Stimulated activated CD4-positive, alpha-beta T cell treated with anti-CD3 and anti-CD28 coated beads, TNF-alpha, amount 100 ng/mL, for 48 hours (primary cell): Measurements from ENCODE around the gene RECQL5.
"Not testable (repeated sequence)": the region's sequence is repeated elsewhere in the genome, so short reads cannot be mapped to it uniquely, and the experiment has no call there.

Experiments
- DNase-seq, 3 donors: peaks; one replicate each; pipeline ENCODE4 v3.0.0-alpha.2; 2020; ENCODE audit warnings: low read depth in 3 of 3

Gene RECQL5

DNA sequence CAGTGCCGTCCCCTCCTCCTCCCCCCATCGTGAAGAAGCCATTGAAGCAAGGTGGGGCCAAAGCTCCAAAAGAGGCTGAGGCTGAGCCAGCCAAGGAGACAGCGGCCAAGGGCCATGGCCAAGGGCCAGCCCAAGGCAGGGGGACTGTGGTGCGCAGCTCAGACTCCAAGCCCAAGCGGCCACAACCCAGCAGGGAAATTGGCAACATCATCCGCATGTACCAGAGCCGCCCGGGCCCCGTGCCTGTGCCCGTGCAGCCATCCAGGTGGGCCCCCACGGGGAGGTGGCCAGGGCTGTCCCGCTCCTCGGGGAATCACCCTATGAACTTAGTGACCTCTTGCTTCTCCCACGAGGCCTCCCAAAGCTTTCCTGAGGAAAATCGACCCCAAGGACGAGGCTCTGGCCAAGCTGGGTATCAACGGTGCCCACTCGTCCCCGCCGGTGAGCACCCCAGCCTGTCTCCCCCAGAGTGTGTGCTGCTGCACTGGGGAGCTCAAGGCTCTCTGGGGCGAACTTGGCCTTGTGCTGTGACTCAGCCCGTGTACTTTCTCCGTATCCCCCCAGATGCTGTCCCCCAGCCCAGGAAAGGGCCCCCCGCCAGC, 50.3 kb downstream of the RECQL5 start:
- DNase-seq: no peak

DNA sequence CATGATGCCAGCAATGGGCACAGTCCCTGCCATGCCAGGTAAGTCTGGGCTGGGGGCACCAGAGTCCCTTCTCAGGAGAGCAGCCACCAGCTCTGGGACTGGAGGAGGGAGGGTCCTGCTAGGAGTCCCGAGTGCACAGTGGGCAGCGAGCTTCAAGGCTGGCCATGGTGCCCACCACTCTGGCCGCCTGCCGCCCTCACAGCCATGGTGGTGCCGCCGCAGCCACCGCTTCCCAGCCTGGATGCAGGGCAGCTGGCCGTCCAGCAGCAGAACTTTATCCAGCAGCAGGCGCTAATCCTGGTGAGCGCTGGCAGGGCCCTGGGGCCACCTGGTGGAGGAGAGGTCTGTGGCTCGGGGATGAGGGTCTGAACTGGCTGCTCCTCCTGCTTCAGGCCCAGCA, 51.7 kb downstream of the RECQL5 start:
- DNase-seq: no peak

GRCh38 chr17:75614556-75615270, 52.2 kb downstream of the RECQL5 start:
- DNase-seq: no peak

DNA sequence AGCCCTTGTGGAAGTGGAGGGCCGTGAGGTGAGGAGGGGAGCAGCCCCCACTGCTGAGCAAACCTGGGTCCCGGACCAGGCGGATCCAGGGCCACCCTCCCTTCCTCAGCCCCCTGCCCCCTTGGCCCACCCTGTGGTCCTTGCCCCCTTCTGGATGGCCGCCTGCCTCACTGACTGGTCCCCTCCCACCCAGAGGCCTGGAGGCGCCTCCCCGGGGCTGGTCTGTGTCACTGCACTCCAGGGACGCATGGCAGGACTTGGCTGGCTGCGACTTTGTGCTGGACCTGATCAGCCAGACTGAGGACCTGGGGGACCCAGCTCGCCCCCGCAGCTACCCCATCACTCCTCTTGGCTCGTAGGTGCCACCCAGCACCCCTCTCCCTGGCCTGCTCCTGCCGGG, 52.9 kb downstream of the RECQL5 start:
- no peak for DNase-seq

DNA sequence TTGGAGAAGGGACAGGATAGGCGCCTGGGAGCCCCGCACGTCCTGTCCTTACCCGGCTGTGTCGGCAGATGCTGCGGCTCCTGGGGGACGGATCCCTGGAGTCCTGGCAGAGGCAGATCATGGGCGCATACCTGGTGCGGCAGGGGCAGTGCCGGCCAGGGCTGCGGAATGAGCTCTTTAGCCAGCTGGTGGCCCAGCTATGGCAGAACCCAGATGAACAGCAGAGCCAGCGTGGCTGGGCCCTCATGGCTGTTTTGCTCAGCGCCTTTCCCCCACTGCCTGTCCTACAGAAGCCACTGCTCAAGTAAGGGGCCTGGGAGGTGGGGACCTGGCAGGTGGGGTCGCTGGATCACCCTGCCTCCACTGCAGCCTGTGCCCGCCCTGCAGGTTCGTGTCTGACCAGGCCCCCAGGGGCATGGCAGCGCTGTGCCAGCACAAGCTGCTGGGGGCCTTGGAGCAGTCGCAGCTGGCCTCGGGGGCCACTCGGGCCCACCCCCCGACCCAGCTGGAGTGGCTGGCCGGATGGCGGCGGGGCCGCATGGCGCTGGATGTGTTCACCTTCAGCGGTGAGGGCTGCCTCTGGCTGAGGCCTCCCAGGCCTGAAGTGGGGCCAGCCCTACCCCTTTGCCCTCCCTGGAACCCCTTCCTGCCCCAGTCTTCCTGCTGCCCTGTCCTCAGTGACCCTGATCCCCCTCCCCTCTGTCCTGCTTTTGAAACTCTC, 53.9 kb downstream of the RECQL5 start:
- no peak for DNase-seq

- DNase-seq: no peak
These were observed 55.0 kb downstream of the RECQL5 start for GRCh38 chr17:75611851-75612429.

- DNase-seq: no peak
These were observed 56.6 kb downstream of the RECQL5 start for GRCh38 chr17:75610103-75610984.

GRCh38 chr17:75607086-75607485, 59.9 kb downstream of the RECQL5 start:
- DNase-seq: no peak

GRCh38 chr17:75605790-75606189, 61.2 kb downstream of the RECQL5 start:
- DNase-seq: no peak

- no peak for DNase-seq
These were observed 62.8 kb downstream of the RECQL5 start for GRCh38 chr17:75604034-75604695.

- no peak for DNase-seq
These were observed 63.8 kb downstream of the RECQL5 start for GRCh38 chr17:75603123-75603522.

GRCh38 chr17:75602644-75603043, 64.3 kb downstream of the RECQL5 start:
- no peak for DNase-seq

GRCh38 chr17:75601057-75601987, 65.6 kb downstream of the RECQL5 start:
- DNase-seq: peak; percentile 39 to 56 (median 45)

DNA sequence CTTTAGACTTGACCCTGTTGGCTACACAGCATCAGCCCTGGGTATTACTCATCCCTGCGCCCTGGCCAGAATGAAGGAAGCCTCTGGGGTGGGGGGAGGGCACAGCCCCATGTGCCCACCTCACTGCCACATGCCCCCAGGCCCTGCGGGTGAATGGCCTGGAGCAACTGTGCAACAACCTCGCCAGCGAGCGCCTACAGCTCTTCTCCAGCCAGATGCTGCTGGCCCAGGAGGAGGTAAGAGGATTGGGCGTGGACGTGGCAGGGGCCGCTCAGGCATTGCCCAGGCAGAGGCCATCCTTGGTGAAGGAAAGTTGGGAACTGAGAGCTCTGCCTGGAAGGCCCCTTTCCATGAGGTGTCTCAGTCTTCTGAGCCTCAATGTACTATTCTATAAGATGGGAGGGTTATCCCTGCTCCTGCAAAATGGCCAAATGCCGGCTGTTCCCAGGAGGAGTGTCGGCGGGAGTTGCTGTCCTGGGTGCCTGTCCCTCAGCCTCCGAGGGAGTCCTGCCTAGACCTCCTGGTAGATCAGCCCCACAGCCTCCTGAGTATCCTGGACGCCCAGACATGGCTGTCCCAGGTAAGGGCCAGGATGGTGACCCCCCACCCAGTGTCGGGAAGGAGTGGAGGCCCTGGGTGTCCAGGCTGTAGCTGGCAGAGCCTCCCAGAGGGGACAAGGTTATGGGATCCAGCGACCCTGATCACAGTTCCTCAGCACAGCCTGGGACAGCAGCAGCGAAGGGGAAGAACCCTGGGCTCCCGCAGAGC, 70.5 kb downstream of the RECQL5 start:
- no peak for DNase-seq

DNA sequence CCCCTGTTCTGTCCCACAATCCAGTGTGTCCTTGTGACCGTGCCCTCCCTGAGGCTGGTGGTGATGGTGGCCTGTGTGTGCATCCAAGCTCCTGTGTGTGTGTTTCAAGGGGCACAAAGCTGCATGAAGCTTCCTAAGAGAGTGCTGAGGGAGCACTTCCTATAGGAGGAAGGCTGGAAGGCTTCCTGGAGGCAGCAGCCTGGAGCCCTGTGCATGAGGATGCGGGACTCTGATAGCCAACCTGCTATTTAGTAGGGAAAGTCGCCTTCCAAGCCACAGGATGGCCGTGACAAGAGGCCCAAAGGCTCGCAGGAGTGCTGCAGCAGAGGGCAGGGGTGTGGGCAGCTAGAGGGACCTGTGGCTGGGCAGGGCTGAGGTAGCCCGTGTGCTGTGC, 71.0 kb downstream of the RECQL5 start:
- no peak for DNase-seq

- DNase-seq: no peak
These were observed 71.6 kb downstream of the RECQL5 start for GRCh38 chr17:75595284-75595919.

GRCh38 chr17:75594499-75595283, 72.3 kb downstream of the RECQL5 start:
- no peak for DNase-seq

DNA sequence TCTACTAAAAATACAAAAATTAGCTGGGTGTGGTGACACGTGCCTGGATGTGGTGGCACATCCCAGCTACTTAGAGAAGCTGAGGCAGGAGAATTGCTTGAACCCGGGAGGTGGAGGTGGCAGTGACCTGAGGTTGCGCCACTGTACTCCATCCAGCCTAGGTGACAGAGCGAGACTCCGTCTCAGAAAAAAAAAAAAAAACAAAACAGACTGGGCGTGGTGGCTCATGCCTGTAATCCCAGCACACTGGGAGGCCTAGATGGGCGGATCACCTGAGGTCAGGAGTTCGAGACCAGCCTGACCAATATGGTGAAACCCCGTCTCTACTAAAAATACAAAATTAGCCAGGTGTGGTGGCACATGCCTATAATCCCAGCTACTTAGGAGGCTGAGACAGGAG, 73.5 kb downstream of the RECQL5 start:
- not testable (repeated sequence) for DNase-seq
